PC-3 (cell line): ENCODE data around the gene ZNF672.

ENCODE experiments used
- EZH2 ChIP-seq: fragments of 300-600 bp; sonication (generic); IDR thresholded peaks from one replicate; pipeline ENCODE4 v1.6.1; 2017; ENCODE audit warnings: antibody characterized with exemption, mild to moderate bottlenecking, low read length; ENCODE audit not compliant: unreplicated experiment
- EZH2phosphoT487 ChIP-seq: fragments of 300-600 bp; sonication (generic); IDR thresholded peaks from 2 replicates; pipeline ENCODE4 v1.6.1; 2018; ENCODE audit warnings: mild to moderate bottlenecking, antibody characterized with exemption, low read length, borderline replicate concordance
- TF ChIP-seq, protein P1 (sequence below): fragments of 300-600 bp; sonication (generic); conservative IDR thresholded peaks from 2 replicates; pipeline ENCODE4 v1.5.1; 2017; ENCODE audit warnings: antibody characterized with exemption, low read depth, mild to moderate bottlenecking, low read length

DNA sequence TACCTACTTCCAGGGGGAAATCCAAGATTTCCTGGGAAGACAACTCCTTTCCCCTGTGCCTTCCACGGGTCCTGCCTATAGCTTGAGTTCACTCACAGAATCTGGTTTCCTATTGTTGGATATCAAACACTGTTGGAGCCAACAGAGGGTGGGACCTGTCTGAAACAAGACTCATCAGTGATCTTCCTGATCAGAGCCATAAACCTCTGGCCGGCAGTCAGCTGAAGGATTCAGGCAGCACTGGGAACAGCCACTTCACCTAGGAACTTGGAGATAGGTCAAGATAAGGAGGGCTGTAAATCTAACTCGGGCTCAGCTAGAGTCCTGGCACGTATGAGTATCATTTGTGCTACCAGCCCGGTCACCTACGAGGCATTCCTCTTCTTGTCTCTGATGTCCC is 35.6 kb upstream of the ZNF672 start:
- no peak for TF ChIP-seq EZH2
- TF ChIP-seq, protein P1, sequence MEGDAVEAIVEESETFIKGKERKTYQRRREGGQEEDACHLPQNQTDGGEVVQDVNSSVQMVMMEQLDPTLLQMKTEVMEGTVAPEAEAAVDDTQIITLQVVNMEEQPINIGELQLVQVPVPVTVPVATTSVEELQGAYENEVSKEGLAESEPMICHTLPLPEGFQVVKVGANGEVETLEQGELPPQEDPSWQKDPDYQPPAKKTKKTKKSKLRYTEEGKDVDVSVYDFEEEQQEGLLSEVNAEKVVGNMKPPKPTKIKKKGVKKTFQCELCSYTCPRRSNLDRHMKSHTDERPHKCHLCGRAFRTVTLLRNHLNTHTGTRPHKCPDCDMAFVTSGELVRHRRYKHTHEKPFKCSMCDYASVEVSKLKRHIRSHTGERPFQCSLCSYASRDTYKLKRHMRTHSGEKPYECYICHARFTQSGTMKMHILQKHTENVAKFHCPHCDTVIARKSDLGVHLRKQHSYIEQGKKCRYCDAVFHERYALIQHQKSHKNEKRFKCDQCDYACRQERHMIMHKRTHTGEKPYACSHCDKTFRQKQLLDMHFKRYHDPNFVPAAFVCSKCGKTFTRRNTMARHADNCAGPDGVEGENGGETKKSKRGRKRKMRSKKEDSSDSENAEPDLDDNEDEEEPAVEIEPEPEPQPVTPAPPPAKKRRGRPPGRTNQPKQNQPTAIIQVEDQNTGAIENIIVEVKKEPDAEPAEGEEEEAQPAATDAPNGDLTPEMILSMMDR: no peak
- TF ChIP-seq EZH2phosphoT487: no peak
